ENCODE measurements around the gene SLC2A6.

DNA sequence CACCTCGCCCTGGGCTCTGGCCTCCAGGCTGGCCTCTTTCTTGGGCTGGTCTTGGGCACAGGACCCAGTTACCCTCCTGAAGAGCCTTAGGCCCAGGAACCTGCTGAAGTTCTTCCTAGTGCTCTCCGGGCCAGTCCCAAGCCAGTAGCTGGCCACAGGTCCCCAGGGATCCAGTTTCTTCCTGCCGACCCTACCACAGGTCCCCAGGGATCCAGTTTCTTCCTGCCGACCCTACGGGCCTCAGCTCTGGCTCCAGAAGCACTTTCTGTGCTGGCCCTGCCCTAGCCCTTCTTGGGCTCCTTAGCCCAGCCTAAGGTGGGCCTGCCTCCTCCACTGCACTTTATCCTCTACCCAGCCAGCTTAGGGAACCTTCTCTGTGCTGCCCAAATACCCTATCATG is 37.3 kb downstream of the SLC2A6 start:
- TF ChIP-seq TAF1 (IDR thresholded peaks at IDR 0.05; ENCODE audit: low read depth, low read length) (no peak), POLR2A (IDR thresholded peaks at IDR 0.05; ENCODE audit: low read depth, low read length) (no peak), POU2F2 (IDR thresholded peaks at IDR 0.05; ENCODE audit: low read depth, low read length) (no peak), POLR2AphosphoS5 (IDR thresholded peaks at IDR 0.05; ENCODE audit: low read depth, low read length) (no peak)

Data from GM12891 (cell line).